ENCODE data around the gene RBPJ.

RBPJ gene

DNA sequence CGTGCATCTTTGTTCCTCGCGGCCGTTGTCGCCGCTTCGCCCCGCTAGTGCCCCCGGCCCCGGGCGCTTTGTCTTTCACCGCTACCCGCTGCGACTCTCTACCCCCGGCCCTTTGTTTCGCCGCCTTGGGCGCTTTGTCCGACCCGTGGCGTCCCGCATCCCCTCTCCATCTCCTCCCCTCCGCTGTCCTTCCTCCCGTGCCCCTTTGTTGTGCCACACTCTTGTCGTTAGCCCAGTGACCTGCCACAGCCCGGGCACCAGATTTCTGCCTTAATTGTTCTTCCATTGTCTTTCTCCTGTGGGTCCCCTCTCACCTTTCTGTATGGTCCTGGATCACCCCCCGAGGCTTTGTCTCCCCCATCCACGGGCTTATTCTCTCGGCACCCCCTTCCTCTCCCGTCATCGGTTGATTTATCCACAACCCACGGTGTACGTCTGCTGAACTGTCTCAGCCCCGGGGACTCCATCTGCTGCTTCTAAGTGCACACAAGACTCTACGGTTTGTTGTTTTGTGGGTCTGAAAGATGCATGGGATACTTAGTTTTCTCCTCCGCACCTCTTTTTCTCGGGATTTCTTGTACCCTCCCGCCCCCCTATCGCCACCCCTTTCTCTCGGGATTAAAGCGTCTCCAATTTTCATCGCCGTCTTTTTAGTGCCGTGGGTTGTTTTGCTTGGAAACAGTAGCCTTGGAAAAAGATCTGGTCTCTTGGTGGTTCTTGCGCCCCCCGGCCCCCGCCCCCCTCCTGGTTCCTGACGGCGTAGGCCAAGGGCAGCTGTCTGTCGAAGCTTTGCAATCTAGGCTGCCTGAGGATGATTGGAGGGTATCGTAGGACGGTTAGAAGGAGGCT lies 783 bp downstream of the RBPJ start:
- peaks cover 14% of the 10 kb centered on the region for H3K9me3 ChIP-seq (ENCODE audit: control insufficient read depth, low read length)
- H3K36me3 ChIP-seq (ENCODE audit: control insufficient read depth, insufficient read depth, low read length), result no peaks in the 10 kb centered on the region
- 0% methylated on average over 29 to 37 of the region's 52 CpGs for whole genome bisulfite sequencing, 2 experiments (ENCODE audit: insufficient coverage in 2 of 2)
- peaks cover 7% of the 10 kb centered on the region for H3K4me1 ChIP-seq (ENCODE audit: control insufficient read depth, insufficient read depth, low read length, poor library complexity, severe bottlenecking)
- peak overlapping the region; percentile 78 for H3K27ac ChIP-seq (ENCODE audit: low read depth, low read length, severe bottlenecking)
- peak overlapping the region; percentile 94 for H3K4me3 ChIP-seq (ENCODE audit: extremely low read depth, insufficient read depth, low read length, poor library complexity, severe bottlenecking)

- Histone ChIP-seq H3K9me3 (ENCODE audit: control insufficient read depth, low read length) (peaks cover 11% of the 10 kb centered on the region), H3K27ac (ENCODE audit: low read depth, low read length, severe bottlenecking) (no peak overlapping the region), H3K4me3 (ENCODE audit: extremely low read depth, insufficient read depth, low read length, poor library complexity, severe bottlenecking) (peak overlapping the region; percentile 94), H3K36me3 (ENCODE audit: control insufficient read depth, insufficient read depth, low read length) (no peaks in the 10 kb centered on the region), H3K4me1 (ENCODE audit: control insufficient read depth, insufficient read depth, low read length, poor library complexity, severe bottlenecking) (peaks cover 14% of the 10 kb centered on the region)
- 0% methylated on average over 1 of the region's 7 CpGs; no CpG with 5 or more reads in 1 of the 2 experiments for WGBS, 2 experiments (ENCODE audit: insufficient coverage in 2 of 2)
Observed at GRCh38 chr4:26322346-26322745, 1.5 kb downstream of the RBPJ start.

- Histone ChIP-seq H3K4me3 (ENCODE audit: extremely low read depth, insufficient read depth, low read length, poor library complexity, severe bottlenecking) (no peak overlapping the region), H3K9me3 (ENCODE audit: control insufficient read depth, low read length) (no peaks in the 10 kb centered on the region), H3K4me1 (ENCODE audit: control insufficient read depth, insufficient read depth, low read length, poor library complexity, severe bottlenecking) (peaks cover 17% of the 10 kb centered on the region)
Observed at GRCh38 chr4:26323821-26324220, 3.0 kb downstream of the RBPJ start.

DNA sequence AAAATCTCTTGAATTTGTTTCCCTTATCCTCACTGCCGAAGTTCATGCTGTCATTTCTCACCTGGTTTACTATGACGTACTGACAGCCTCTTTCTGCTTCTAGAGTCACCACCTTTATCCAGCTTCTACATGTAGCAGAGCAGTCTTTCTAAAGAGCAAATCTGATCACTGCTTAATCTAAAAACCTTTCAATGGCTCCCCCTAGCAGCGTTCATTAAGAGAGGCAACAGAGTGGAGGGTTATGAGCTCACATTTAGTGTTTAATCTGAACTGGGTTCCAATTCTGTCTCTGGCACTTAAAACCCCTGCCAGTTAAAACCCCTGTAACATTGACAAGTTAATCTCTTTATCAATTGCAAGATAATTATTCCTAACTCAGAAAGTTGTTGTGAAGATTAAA lies 4.4 kb downstream of the RBPJ start:
- H3K9me3 ChIP-seq (ENCODE audit: control insufficient read depth, low read length), result no peaks in the 10 kb centered on the region
- 37 to 64% methylated on average over 2 to 3 of the region's 3 CpGs for WGBS, 2 experiments (ENCODE audit: insufficient coverage in 2 of 2)
- H3K4me1 ChIP-seq (ENCODE audit: control insufficient read depth, insufficient read depth, low read length, poor library complexity, severe bottlenecking), result peaks cover 17% of the 10 kb centered on the region
- H3K36me3 ChIP-seq (ENCODE audit: control insufficient read depth, insufficient read depth, low read length), result no peaks in the 10 kb centered on the region
- H3K27ac ChIP-seq (ENCODE audit: low read depth, low read length, severe bottlenecking), result no peak overlapping the region
- H3K4me3 ChIP-seq (ENCODE audit: extremely low read depth, insufficient read depth, low read length, poor library complexity, severe bottlenecking), result no peak overlapping the region

More at GRCh38 chr4:26323821-26324220, 3.0 kb downstream of the RBPJ start:
- Histone ChIP-seq H3K27ac (ENCODE audit: low read depth, low read length, severe bottlenecking) (no peak overlapping the region), H3K36me3 (ENCODE audit: control insufficient read depth, insufficient read depth, low read length) (no peaks in the 10 kb centered on the region)
- 85 to 100% methylated on average over 1 to 2 of the region's 2 CpGs for WGBS, 2 experiments (ENCODE audit: insufficient coverage in 2 of 2)

DNA sequence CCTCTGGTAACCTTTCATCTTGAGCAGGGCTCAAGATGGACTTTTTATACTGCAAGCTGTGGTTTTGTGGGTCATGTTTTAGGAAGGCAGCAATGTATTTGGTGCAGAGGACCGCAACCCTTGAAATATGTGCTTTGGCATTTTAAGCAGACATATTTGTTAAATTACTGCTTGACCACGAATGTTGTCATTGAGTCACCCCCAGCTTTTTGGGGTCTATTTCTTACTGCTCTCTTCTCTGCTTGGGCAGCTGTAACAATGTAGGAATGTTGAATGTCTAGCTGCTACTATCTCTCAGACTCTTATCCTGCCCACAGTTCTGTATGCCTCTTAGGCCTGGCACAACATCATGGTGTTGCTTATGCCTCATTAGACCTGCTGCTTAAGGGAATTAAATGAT lies 6.0 kb downstream of the RBPJ start:
- H3K4me1 ChIP-seq (ENCODE audit: control insufficient read depth, insufficient read depth, low read length, poor library complexity, severe bottlenecking), result peaks cover 27% of the 10 kb centered on the region
- H3K27ac ChIP-seq (ENCODE audit: low read depth, low read length, severe bottlenecking), result no peak overlapping the region
- no peaks in the 10 kb centered on the region for H3K36me3 ChIP-seq (ENCODE audit: control insufficient read depth, insufficient read depth, low read length)
- 92 to 100% methylated on average over 2 of the region's 2 CpGs for WGBS, 2 experiments (ENCODE audit: insufficient coverage in 2 of 2)
- no peak overlapping the region for H3K4me3 ChIP-seq (ENCODE audit: extremely low read depth, insufficient read depth, low read length, poor library complexity, severe bottlenecking)
- H3K9me3 ChIP-seq (ENCODE audit: control insufficient read depth, low read length), result no peaks in the 10 kb centered on the region

DNA sequence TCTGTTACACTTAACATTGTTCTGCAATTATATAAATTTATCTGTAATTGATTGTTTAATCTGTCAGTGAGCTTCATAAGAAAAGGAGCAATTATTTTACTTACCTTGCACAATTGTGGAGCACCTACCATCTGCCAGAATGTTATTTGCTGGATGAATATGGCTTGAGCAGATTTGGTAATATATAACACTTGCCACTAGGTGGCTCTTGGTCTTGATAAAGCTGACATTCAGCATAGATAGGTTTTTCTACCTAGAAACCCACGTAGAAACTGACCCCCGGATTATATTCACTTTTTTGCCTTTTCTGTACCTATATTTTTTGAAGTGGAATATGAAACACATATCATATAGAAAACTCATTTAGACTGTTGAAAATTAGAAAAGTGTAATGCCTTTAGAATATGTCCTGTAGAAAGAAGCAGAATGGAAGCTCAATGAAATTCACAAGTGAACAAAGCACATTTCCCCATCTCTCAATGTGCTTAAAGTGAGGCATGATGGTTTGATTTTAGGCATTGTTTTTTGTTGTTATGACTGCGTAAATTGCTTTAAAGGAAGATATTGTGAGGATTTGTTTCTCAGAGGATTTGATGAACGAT lies 9.5 kb downstream of the RBPJ start:
- WGBS, 2 experiments (ENCODE audit: insufficient coverage in 2 of 2), result 67% methylated on average over 1 of the region's 4 CpGs; no CpG with 5 or more reads in 1 of the 2 experiments
- no peaks in the 10 kb centered on the region for H3K9me3 ChIP-seq (ENCODE audit: control insufficient read depth, low read length)
- no peak overlapping the region for H3K4me3 ChIP-seq (ENCODE audit: extremely low read depth, insufficient read depth, low read length, poor library complexity, severe bottlenecking)
- peak overlapping the region; percentile 41 for H3K27ac ChIP-seq (ENCODE audit: low read depth, low read length, severe bottlenecking)
- peaks cover 20% of the 10 kb centered on the region for H3K4me1 ChIP-seq (ENCODE audit: control insufficient read depth, insufficient read depth, low read length, poor library complexity, severe bottlenecking)
- H3K36me3 ChIP-seq (ENCODE audit: control insufficient read depth, insufficient read depth, low read length), result no peaks in the 10 kb centered on the region

GRCh38 chr4:26330946-26331345 lies 10.1 kb downstream of the RBPJ start:
- 69 to 72% methylated on average over 4 of the region's 6 CpGs for WGBS, 2 experiments (ENCODE audit: insufficient coverage in 2 of 2)
- Histone ChIP-seq H3K36me3 (ENCODE audit: control insufficient read depth, insufficient read depth, low read length) (no peaks in the 10 kb centered on the region), H3K4me1 (ENCODE audit: control insufficient read depth, insufficient read depth, low read length, poor library complexity, severe bottlenecking) (peaks cover 20% of the 10 kb centered on the region), H3K4me3 (ENCODE audit: extremely low read depth, insufficient read depth, low read length, poor library complexity, severe bottlenecking) (no peak overlapping the region), H3K9me3 (ENCODE audit: control insufficient read depth, low read length) (no peaks in the 10 kb centered on the region), H3K27ac (ENCODE audit: low read depth, low read length, severe bottlenecking) (no peak overlapping the region)

DNA sequence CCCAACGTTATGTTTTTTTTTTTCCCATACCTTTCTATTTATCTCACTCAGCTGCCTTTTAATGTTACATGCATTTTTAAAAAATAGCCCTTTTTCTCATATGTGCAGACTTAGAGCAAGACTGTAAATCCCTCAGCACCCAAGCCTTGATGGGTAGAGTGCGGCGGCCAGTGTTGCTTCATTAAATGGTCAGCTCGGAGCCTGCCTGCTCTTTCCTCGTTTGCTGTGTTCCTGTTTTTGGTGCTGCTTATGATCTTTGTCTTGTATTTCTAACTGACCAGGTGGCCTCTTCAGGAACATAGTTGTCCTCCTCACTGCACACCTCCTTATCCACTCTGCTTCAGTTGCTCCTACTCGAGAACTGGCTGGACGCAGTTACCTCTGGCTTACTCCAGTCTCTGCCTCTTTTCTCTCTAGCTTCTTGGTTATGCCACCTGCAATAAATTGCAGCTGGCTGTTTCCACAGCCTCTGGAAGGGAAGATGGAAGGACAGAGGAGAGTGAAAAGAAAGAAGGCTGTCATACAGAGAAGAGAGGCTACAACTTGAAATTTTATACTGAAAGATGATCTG lies 10.7 kb downstream of the RBPJ start:
- H3K4me3 ChIP-seq (ENCODE audit: extremely low read depth, insufficient read depth, low read length, poor library complexity, severe bottlenecking), result no peak overlapping the region
- peaks cover 20% of the 10 kb centered on the region for H3K4me1 ChIP-seq (ENCODE audit: control insufficient read depth, insufficient read depth, low read length, poor library complexity, severe bottlenecking)
- H3K36me3 ChIP-seq (ENCODE audit: control insufficient read depth, insufficient read depth, low read length), result no peaks in the 10 kb centered on the region
- H3K9me3 ChIP-seq (ENCODE audit: control insufficient read depth, low read length), result no peaks in the 10 kb centered on the region
- WGBS, 2 experiments (ENCODE audit: insufficient coverage in 2 of 2), result 22 to 63% methylated on average over 1 to 6 of the region's 7 CpGs
- H3K27ac ChIP-seq (ENCODE audit: low read depth, low read length, severe bottlenecking), result no peak overlapping the region

GRCh38 chr4:26334366-26334765 lies 13.6 kb downstream of the RBPJ start:
- no peaks in the 10 kb centered on the region for H3K9me3 ChIP-seq (ENCODE audit: control insufficient read depth, low read length)
- no peak overlapping the region for H3K4me3 ChIP-seq (ENCODE audit: extremely low read depth, insufficient read depth, low read length, poor library complexity, severe bottlenecking)
- WGBS, 2 experiments (ENCODE audit: insufficient coverage in 2 of 2), result 89 to 100% methylated on average over 1 to 3 of the region's 3 CpGs
- H3K36me3 ChIP-seq (ENCODE audit: control insufficient read depth, insufficient read depth, low read length), result no peaks in the 10 kb centered on the region
- H3K27ac ChIP-seq (ENCODE audit: low read depth, low read length, severe bottlenecking), result no peak overlapping the region
- H3K4me1 ChIP-seq (ENCODE audit: control insufficient read depth, insufficient read depth, low read length, poor library complexity, severe bottlenecking), result peaks cover 10% of the 10 kb centered on the region

DNA sequence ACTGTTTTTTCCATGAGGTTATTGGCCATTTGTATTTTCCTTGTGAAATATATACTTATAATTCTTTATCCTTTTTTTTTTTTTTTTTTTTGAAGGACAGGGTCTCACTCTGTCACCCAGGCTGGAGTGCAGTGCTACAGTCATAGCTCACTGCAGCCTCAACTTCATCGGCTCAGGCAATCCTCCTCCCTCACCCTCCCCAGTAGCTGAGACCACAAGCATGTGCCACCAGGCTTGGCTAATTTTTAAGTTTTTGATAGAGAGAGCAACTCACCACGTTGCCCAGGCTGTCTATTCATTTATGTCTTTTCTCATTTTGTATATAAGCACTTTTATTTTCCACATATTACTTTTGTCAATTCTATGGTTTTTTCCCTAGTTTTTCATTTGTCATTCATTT lies 16.8 kb downstream of the RBPJ start:
- Histone ChIP-seq H3K4me1 (ENCODE audit: control insufficient read depth, insufficient read depth, low read length, poor library complexity, severe bottlenecking) (peaks cover 11% of the 10 kb centered on the region), H3K36me3 (ENCODE audit: control insufficient read depth, insufficient read depth, low read length) (no peaks in the 10 kb centered on the region), H3K4me3 (ENCODE audit: extremely low read depth, insufficient read depth, low read length, poor library complexity, severe bottlenecking) (no peak overlapping the region), H3K27ac (ENCODE audit: low read depth, low read length, severe bottlenecking) (no peak overlapping the region), H3K9me3 (ENCODE audit: control insufficient read depth, low read length) (no peaks in the 10 kb centered on the region)
- 100% methylated on average over 1 of the region's 2 CpGs; no CpG with 5 or more reads in 1 of the 2 experiments for WGBS, 2 experiments (ENCODE audit: insufficient coverage in 2 of 2)

Measured in mesodermal cell (in vitro differentiated cells).